HG03159 (cell line): ENCODE data around the gene WNT3.
"Not testable (repeated sequence)": the region's sequence is repeated elsewhere in the genome, so short reads cannot be mapped to it uniquely, and the experiment has no call there.

Experiments used
- ATAC-seq: cut with Tn5 transposase; IDR thresholded peaks from one replicate; pipeline ENCODE4 v1.9.1; 2021; ENCODE audit warnings: mild to moderate bottlenecking, moderate library complexity; ENCODE audit not compliant: unreplicated experiment

Gene WNT3

DNA sequence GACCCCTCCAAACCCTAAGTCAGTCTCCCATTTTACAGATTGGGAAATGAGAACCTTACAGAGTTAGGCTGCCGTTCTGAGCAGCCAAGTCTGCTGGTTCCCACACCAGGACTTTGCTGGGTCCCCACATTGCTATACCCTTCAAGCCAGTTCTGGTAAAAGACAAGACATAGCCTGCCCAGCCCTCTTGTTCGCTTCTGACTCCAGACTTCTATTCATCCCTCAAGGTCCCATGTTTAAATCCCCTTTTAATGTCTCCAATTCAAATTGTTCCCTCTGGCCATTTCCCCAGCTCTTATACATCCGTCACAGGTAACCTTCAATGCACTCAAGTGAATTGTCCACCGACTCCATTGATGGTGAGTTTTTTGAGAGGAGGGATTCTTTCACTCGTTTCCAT is 30.2 kb downstream of the WNT3 start:
- no peak for ATAC-seq

- ATAC-seq = no peak
Measured at GRCh38 chr17:46787478-46787877, 31.0 kb downstream of the WNT3 start.

DNA sequence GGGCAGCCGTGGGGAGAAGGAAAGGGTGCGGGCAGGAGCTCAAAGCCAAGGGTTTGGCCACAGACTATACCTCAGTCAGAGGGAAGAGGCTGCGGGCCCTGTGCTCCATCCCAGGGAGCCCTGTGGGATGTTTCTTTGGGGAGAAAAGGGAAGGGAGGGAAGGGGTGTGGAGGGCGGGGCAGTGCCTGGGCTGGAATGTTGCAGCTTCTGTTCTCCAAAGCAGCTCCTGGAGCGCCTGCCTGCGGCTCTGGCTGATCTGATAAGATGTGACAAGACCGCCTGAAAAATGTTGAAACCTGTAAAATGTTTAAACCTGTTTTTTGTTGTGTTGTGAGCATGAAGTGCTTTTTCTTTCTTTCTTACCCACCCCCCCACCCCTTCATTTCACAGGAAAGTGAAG is 32.8 kb downstream of the WNT3 start:
- ATAC-seq = no peak

GRCh38 chr17:46783031-46783593 is 35.4 kb downstream of the WNT3 start:
- ATAC-seq = no peak

DNA sequence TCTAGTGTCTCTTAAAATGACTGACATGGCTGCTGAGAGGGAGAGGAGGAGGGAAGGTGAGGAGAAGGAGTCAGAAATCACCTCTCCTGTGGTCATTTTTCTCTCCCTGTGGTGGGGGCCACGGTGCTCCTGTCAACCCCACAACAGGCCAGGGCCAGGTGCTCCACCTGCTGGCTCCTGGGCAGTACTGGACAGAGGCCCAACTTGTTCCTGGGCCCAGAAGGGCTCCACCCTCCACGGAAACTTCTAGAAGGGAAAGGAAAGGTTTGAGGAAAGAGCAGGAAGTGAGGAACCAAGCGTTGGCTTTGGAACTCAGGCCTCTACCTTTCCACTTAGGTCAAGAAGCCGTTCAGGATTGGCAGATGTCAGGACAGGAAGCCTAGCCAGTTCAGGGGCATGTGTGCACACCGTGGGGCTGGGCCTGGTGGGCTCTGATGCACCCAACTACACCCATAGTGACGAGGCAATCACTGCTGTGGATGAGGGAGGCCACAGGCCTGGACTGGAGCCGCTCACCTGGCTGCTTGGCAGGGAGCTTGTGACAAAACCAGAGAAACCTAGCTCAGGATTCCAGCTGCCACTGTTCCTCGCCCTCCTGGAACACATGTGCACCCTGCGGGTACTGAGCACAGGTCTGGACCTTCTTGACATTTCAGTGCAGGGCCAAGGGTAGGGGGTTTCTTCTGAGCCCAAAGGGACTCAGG is 36.1 kb downstream of the WNT3 start:
- no peak for ATAC-seq

DNA sequence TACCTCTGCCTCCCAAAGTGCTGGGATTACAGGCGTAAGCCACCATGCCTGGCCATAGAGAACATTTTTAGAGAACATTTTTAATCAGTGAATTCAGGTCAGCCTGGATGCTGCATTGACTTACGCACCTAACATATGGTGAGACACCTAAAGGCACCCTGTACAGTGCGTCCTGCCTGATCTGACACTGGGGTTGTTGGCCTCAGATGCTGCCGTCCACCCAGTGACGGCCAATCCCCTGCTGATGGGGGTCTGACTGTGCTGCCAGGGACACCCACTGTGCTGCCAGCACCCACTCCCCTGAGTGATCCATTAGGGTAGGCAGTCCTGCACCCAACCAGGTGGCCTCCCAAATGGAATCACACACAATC is 38.5 kb downstream of the WNT3 start:
- no peak for ATAC-seq

DNA sequence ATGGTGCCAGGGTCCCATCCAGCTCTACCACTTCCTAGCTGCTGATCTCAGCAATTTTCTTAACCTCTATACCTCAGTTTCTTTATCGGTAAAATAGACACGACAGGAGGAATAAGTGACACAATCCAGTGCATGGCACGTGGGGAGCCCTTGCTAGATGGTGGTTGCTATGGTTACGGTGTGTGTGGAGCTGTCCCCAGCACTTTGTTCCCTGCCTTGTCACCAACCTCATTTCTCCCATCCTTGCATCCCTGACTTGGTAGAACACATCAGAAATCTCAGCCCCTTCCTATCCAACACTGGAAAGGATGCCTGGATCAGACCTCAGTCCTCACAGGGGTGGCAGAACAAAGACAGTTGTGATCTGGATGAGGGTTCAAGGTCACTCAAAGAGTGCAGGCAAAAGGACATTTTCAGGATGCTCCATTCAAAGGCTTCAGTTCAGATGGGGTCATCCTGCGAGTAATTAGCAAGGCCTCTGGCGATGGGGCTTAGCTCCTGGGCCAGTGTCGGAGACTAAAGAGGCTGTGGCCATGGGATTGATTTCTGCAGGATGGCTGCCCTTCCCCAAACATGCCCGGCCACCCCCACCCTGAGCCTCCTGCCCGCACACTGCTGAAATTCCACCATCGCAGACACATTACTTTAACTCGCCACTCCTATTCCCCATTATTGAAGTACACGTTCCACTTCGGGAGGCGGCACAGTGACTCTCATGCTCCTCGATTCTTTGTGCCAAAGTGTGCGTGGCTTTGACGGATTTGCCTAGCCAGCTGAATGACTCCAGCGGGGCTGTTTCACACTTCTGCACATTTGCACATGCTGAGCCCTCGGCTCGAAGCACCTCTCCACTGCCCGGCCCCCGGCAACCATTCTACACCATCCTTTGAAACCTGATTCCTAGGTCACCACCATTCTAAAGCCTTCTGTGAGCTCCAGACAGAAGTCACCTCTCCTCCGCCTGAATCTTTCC is 40.3 kb downstream of the WNT3 start:
- ATAC-seq = no peak

GRCh38 chr17:46776298-46777005 is 42.0 kb downstream of the WNT3 start:
- ATAC-seq = no peak

GRCh38 chr17:46774108-46774737 is 44.3 kb downstream of the WNT3 start:
- ATAC-seq = no peak

DNA sequence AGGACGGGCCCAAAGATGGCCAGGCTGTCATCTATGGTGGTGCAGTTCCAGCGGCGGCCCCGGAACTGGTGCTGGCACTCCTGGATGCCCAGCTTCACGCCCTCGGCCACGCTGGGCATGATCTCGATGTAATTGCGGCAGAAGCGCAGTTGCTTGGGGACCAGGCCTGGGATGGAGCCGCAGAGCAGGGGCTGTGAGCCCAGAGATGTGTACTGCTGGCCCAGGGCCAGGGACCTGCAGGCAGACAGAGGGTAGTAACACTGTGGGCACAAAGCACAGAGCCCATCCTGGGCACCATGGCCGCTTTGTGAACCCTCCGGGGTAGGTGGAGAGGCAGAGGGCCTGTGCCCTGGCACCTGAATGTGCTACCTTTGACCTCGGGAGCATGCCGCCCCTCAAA is 44.8 kb downstream of the WNT3 start:
- ATAC-seq = no peak

- no peak for ATAC-seq
Measured at GRCh38 chr17:46773221-46773605, 45.3 kb downstream of the WNT3 start.

DNA sequence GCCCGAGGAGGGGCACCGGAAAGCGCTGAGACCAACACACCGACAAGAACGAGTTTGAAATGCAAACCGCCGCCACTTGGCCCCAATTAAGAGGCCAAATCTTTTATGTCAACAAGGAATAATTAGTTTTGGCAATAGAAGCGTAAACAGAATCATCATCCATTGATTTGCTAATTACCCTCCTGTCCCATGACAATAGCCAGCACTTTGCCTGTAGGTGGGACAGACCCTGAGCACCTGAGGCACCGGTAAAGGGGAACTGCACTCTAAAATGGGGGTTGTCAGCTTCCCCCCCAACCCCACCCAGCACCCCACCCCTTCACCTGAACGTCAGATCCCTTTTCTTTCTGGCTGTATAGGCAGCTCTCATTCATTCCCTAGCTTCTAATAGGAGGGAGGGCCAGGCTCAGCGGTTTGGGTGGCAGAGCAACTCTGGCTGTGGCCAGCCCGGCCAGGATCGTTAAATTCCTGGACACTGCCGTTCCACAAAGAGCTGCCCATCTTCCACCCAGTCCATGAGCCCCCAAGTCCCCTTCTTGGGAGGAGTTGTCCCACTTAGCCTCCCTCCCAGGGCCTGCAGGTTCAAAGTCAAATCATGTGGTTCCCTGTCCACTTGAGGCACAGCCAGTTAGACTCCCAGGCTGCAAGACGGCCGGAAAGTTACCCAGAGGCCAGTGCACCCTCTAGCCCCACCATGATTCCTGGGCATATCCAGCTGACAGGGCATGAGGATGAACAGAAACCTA is 45.8 kb downstream of the WNT3 start:
- ATAC-seq = no peak

GRCh38 chr17:46771561-46772474 is 46.7 kb downstream of the WNT3 start:
- no peak for ATAC-seq

DNA sequence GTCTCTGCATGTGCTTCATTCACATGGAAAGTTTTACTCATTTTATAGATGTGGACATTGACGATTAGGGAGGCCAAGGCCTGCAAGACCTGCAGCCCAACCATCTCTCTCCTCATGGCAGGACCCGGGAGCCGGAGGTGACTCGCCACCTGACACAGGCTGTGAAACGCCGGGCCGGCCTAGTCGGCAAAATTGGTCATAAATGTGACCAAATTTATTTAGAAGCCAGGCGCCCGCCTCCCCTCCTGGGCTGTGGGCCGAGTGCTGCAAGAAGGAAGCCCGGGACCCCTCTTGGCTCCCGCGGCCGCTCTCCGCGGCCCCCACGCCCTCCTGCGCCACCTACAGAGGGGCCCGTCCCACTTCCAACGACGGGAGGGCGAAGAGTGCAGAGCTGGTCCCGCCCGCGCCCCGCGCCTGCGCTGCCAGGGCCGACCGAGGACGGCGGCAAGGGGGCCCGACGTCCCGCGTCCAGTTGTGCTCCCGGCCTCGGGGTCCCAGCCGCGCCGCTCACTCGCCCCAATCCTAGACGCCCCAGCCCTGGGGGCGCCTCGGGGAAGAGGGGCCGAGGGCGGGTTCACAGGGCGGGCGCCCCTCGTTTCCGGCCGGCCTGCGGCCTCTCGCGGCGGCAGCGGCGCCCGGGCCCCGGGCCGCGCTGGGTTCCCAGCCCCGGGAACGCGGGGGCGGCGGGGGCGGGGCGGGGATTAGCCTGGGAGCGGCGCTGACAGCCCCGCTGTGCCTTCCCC is 47.5 kb downstream of the WNT3 start:
- no peak for ATAC-seq

DNA sequence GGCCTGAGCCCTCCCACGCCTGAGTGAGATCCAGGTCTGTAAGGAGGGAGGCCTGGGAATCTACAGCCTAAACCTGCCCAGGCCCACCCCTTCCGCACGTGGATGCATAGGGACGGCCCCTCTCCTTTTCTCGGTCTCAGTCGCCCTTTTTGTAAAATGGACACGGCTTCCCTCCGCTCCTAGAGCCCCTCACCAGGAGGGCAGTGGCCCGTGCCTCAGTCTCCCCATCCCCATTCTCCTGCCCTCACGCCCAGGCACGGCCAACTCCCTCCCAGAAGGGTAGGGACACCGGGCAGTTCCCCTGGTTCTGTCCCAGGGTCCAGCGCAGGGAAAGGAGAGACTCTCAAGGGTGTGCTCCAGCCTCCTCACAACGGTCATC is 48.1 kb downstream of the WNT3 start:
- ATAC-seq = no peak

GRCh38 chr17:46769531-46770438 is 48.7 kb downstream of the WNT3 start:
- no peak for ATAC-seq

- not testable (repeated sequence) for ATAC-seq
Measured at GRCh38 chr17:46768896-46769295, 49.6 kb downstream of the WNT3 start.

GRCh38 chr17:46768540-46768870 is 50.0 kb downstream of the WNT3 start:
- ATAC-seq = no peak
